Measurements from ENCODE around the gene KRTAP21-3. TPM values are rescaled to one million over a fixed set of nuclear protein-coding genes. Genes with fewer than 3 reads are reported as not detected.

KRTAP21-3 gene
- total RNA-seq, 2 experiments from 2014 or later: not detected

- H3K27ac Mint-ChIP-seq: no peak overlapping the region
- ChIA-PET CTCF (no interaction called here), POLR2A (no interaction called here)
- H3K36me3 Mint-ChIP-seq (ENCODE audit: low read depth): peaks cover 5% of the 10 kb centered on the region
- ATAC-seq: no peak
- H3K4me1 Mint-ChIP-seq: peaks cover 18% of the 10 kb centered on the region
- no peaks in the 10 kb centered on the region for H3K27me3 Mint-ChIP-seq
- intact Hi-C loops (cut with DNase I, micrococcal nuclease): loop anchor here in 1 of 2 experiments (10.0 kb wide), 2 partner anchors 371 to 1011 kb away; no protein-coding TSS in a partner anchor
- DNase-seq: no peak
- H3K9me3 Mint-ChIP-seq (ENCODE audit: low read depth): peaks cover 15% of the 10 kb centered on the region
- no peak overlapping the region for H3K4me3 Mint-ChIP-seq
Observed at GRCh38 chr21:30713766-30714165, 4.8 kb downstream of the KRTAP21-3 start.

- peaks cover 5% of the 10 kb centered on the region for H3K36me3 Mint-ChIP-seq (ENCODE audit: low read depth)
- DNase-seq (peak; percentile 45), ATAC-seq (peak; percentile 87)
- CTCF ChIA-PET: no interaction called here
- peak overlapping the region; percentile 73 for H3K27ac Mint-ChIP-seq
- no peak overlapping the region for H3K4me3 Mint-ChIP-seq
- H3K4me1 Mint-ChIP-seq: peaks cover 8% of the 10 kb centered on the region
- peaks cover 2% of the 10 kb centered on the region for H3K27me3 Mint-ChIP-seq
- H3K9me3 Mint-ChIP-seq (ENCODE audit: low read depth): peaks cover 12% of the 10 kb centered on the region
- intact Hi-C loops (cut with DNase I, micrococcal nuclease): loop anchor here in 1 of 2 experiments (1.0 to 10.0 kb wide), 3 partner anchors 8 to 1014 kb away; partner anchors contain the start of gene KRTAP21-3
- POLR2A ChIA-PET: interaction anchor here (0.6 kb wide), 1 partner anchor 451 kb away, joined by 3 read pairs; no protein-coding TSS in a partner anchor
Observed at GRCh38 chr21:30710499-30710898, 8.1 kb downstream of the KRTAP21-3 start.

GRCh38 chr21:30707409-30707808, 11.2 kb downstream of the KRTAP21-3 start:
- CTCF ChIA-PET: no interaction called here
- Mint-ChIP-seq H3K27me3 (peaks cover 2% of the 10 kb centered on the region), H3K9me3 (ENCODE audit: low read depth) (peaks cover 9% of the 10 kb centered on the region), H3K27ac (no peak overlapping the region), H3K4me1 (peaks cover 8% of the 10 kb centered on the region), H3K4me3 (no peak overlapping the region), H3K36me3 (ENCODE audit: low read depth) (peaks cover 5% of the 10 kb centered on the region)
- ATAC-seq: no peak
- DNase-seq: no peak
- POLR2A ChIA-PET: no interaction called here
- intact Hi-C loops (cut with DNase I, micrococcal nuclease): no loop called here

- Mint-ChIP-seq H3K27me3 (peaks cover 2% of the 10 kb centered on the region), H3K4me3 (no peak overlapping the region), H3K27ac (no peak overlapping the region), H3K9me3 (ENCODE audit: low read depth) (peaks cover 5% of the 10 kb centered on the region), H3K36me3 (ENCODE audit: low read depth) (no peaks in the 10 kb centered on the region), H3K4me1 (no peaks in the 10 kb centered on the region)
- ATAC-seq: no peak
- intact Hi-C loops (cut with DNase I, micrococcal nuclease): no loop called here
- ChIA-PET POLR2A (no interaction called here), CTCF (no interaction called here)
- DNase-seq: no peak
Observed at GRCh38 chr21:30695956-30696355, 22.6 kb downstream of the KRTAP21-3 start.

DNA sequence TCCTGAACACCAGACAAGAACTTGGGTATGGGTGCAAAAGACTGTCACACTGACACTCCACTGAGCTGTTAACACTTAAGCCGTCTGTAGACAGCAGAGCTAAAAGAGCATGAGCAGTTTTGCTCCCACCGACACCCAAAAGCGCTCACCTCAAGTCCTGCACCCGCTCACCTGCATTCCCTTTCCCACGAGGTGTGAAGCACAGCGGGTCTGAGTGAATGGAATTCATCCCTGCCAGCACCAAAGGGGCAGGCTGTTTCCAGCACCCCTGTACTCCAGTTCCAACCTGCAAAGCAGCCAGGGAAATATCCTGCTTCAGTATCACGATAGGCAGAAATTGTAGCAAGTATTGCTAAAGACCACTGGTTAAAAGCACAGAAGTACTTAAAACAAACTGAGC, 28.8 kb downstream of the KRTAP21-3 start:
- Mint-ChIP-seq H3K4me1 (no peaks in the 10 kb centered on the region), H3K27ac (no peak overlapping the region), H3K4me3 (no peak overlapping the region), H3K9me3 (ENCODE audit: low read depth) (no peaks in the 10 kb centered on the region), H3K27me3 (peaks cover 6% of the 10 kb centered on the region), H3K36me3 (ENCODE audit: low read depth) (no peaks in the 10 kb centered on the region)
- POLR2A ChIA-PET: no interaction called here
- DNase-seq (no peak), ATAC-seq (no peak)
- intact Hi-C loops (cut with DNase I, micrococcal nuclease): no loop called here
- CTCF ChIA-PET: no interaction called here

DNA sequence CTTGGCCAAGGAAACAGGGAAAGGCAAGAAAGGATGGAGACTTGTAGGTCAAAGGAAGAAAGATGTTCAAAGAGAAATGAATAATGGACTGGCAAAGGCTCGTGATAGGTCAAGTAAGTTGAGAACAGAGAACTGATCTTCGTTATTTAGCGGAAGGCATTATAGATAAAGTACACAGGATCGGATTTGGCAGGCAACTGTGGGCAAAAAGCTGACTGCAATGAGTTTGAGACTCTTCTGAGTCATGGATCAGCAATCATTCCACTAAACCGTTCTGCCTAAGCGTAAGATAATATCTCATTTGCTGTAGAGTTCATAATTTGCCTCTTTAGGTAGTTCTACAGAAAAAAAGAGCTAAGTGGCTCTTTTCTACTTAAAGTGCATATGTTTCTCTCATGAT, 34.1 kb downstream of the KRTAP21-3 start:
- H3K36me3 Mint-ChIP-seq (ENCODE audit: low read depth): no peaks in the 10 kb centered on the region
- ChIA-PET CTCF (no interaction called here), POLR2A (no interaction called here)
- H3K27me3 Mint-ChIP-seq: peaks cover 3% of the 10 kb centered on the region
- no peak overlapping the region for H3K27ac Mint-ChIP-seq
- no peak for DNase-seq
- H3K4me1 Mint-ChIP-seq: no peaks in the 10 kb centered on the region
- H3K9me3 Mint-ChIP-seq (ENCODE audit: low read depth): no peaks in the 10 kb centered on the region
- intact Hi-C loops (cut with DNase I, micrococcal nuclease): no loop called here
- no peak for ATAC-seq
- H3K4me3 Mint-ChIP-seq: no peak overlapping the region

DNA sequence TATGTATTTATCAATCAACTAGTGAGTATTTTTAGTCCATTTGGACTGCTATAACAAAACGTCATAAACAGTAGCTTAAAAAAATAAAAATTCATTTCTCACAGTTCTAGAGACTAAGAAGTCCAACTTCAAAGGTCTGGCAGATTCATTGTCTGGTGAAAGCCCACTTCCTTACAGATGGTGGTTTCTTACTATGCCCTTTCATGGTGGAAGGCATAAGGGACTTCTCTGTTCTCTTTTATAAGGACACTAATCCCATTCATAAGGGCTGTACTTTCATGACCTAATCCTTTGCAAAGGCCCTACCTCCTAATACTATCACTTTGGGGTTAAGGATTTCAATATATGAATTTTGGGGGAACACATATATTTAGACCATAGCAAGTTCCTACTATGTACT, 38.0 kb downstream of the KRTAP21-3 start:
- Mint-ChIP-seq H3K27me3 (peaks cover 2% of the 10 kb centered on the region), H3K4me1 (no peaks in the 10 kb centered on the region), H3K27ac (no peak overlapping the region), H3K36me3 (ENCODE audit: low read depth) (no peaks in the 10 kb centered on the region), H3K4me3 (no peak overlapping the region), H3K9me3 (ENCODE audit: low read depth) (no peaks in the 10 kb centered on the region)
- DNase-seq (no peak), ATAC-seq (no peak)
- intact Hi-C loops (cut with DNase I, micrococcal nuclease): no loop called here
- ChIA-PET CTCF (no interaction called here), POLR2A (no interaction called here)

DNA sequence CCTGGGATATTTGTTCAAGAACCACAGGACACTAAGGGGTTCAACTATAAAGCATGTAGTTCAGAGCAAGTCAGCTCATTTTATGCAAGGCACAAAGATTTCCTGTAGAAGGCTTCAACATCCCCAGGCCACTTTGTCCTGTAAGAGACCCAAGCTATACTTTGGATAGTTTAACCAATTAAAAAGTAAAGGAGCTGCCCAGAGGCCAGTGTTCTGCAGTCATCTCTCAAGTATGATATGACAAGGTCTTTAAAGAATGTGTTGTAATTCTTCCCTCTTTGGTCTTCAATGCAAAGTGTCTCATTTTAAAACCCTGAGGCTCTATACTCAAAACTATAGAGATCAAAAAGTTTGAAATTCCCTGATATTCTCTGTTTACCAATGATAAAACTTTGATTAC, 41.8 kb downstream of the KRTAP21-3 start:
- no peak for DNase-seq
- POLR2A ChIA-PET: no interaction called here
- H3K4me1 Mint-ChIP-seq: no peaks in the 10 kb centered on the region
- no peak overlapping the region for H3K4me3 Mint-ChIP-seq
- CTCF ChIA-PET: no interaction called here
- H3K27me3 Mint-ChIP-seq: no peaks in the 10 kb centered on the region
- H3K9me3 Mint-ChIP-seq (ENCODE audit: low read depth): no peaks in the 10 kb centered on the region
- no peak overlapping the region for H3K27ac Mint-ChIP-seq
- intact Hi-C loops (cut with DNase I, micrococcal nuclease): no loop called here
- H3K36me3 Mint-ChIP-seq (ENCODE audit: low read depth): no peaks in the 10 kb centered on the region
- ATAC-seq: no peak

GRCh38 chr21:30674312-30674711, 44.3 kb downstream of the KRTAP21-3 start:
- no peak overlapping the region for H3K4me3 Mint-ChIP-seq
- H3K36me3 Mint-ChIP-seq (ENCODE audit: low read depth): no peaks in the 10 kb centered on the region
- peaks cover 2% of the 10 kb centered on the region for H3K9me3 Mint-ChIP-seq (ENCODE audit: low read depth)
- CTCF ChIA-PET: no interaction called here
- no peak for ATAC-seq
- H3K27me3 Mint-ChIP-seq: peaks cover 5% of the 10 kb centered on the region
- intact Hi-C loops (cut with DNase I, micrococcal nuclease): no loop called here
- POLR2A ChIA-PET: no interaction called here
- no peak for DNase-seq
- no peaks in the 10 kb centered on the region for H3K4me1 Mint-ChIP-seq
- H3K27ac Mint-ChIP-seq: no peak overlapping the region

GRCh38 chr21:30672985-30673650, 45.5 kb downstream of the KRTAP21-3 start:
- ChIA-PET POLR2A (interaction anchor here (0.6 kb wide), 1 partner anchor 354 kb away, joined by 3 read pairs; no protein-coding TSS in a partner anchor), CTCF (no interaction called here)
- Mint-ChIP-seq H3K27ac (no peak overlapping the region), H3K36me3 (ENCODE audit: low read depth) (no peaks in the 10 kb centered on the region), H3K4me1 (no peaks in the 10 kb centered on the region), H3K27me3 (peaks cover 5% of the 10 kb centered on the region), H3K4me3 (no peak overlapping the region), H3K9me3 (ENCODE audit: low read depth) (peaks cover 2% of the 10 kb centered on the region)
- intact Hi-C loops (cut with DNase I, micrococcal nuclease): no loop called here
- ATAC-seq: no peak
- no peak for DNase-seq

DNA sequence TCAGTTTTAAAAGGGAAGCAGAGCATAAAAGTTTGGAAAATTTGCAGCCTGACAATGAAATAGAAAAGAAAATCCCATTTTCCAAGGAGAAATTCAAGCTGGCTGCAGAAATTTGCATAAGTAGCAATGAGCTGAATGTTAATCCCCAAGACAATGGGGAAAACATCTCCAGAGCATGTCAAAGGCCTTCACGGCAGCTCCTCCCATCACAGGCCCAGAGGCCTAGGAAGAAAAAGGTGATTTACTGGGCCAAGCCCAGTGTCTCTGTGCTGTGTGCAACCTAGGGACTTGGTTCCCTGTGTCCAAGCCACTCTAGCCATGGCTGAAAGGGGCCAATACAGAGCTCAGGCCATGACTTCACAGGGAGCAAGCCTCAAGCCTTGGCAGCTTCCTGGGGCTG, 49.8 kb downstream of the KRTAP21-3 start:
- H3K27ac Mint-ChIP-seq: no peak overlapping the region
- DNase-seq (no peak), ATAC-seq (no peak)
- ChIA-PET CTCF (interaction anchor here (0.7 kb wide), 1 partner anchor 370 kb away, joined by 4 read pairs; no protein-coding TSS in a partner anchor), POLR2A (no interaction called here)
- H3K4me1 Mint-ChIP-seq: no peaks in the 10 kb centered on the region
- intact Hi-C loops (cut with DNase I, micrococcal nuclease): no loop called here
- peaks cover 2% of the 10 kb centered on the region for H3K9me3 Mint-ChIP-seq (ENCODE audit: low read depth)
- no peak overlapping the region for H3K4me3 Mint-ChIP-seq
- H3K27me3 Mint-ChIP-seq: peaks cover 7% of the 10 kb centered on the region
- H3K36me3 Mint-ChIP-seq (ENCODE audit: low read depth): no peaks in the 10 kb centered on the region
